H9 (cell line): ENCODE results near the gene ELF5. TPM values are rescaled to one million over a fixed set of nuclear protein-coding genes. Genes with fewer than 3 reads are reported as not detected.

Experiments
- DNase-seq: peaks from one replicate; pipeline ENCODE4 v3.0.0-alpha.2; 2017
- H2AFZ ChIP-seq: one replicate; pipeline ENCODE4 v1.6.1; 2013; ENCODE audit warnings: mild to moderate bottlenecking, low read length, control low read depth, moderate library complexity
- H2AK5ac ChIP-seq: 2 replicates; pipeline ENCODE4 v1.6.1; 2013; ENCODE audit warnings: low read length, control low read depth, mixed read lengths; ENCODE audit not compliant: insufficient read length
- H2BK120ac ChIP-seq: one replicate; pipeline ENCODE4 v1.6.1; 2013; ENCODE audit warnings: low read depth, mild to moderate bottlenecking, low read length, control low read depth, inconsistent platforms; ENCODE audit not compliant: poor library complexity, severe bottlenecking
- H2BK12ac ChIP-seq: 2 replicates; pipeline ENCODE4 v1.6.1; 2013; ENCODE audit warnings: low read length, control low read depth, mixed read lengths, low read depth; ENCODE audit not compliant: insufficient read length
- H2BK15ac ChIP-seq: 2 replicates; pipeline ENCODE4 v1.6.1; 2013; ENCODE audit warnings: low read depth, low read length, control low read depth
- H2BK20ac ChIP-seq: one replicate; pipeline ENCODE4 v1.6.1; 2013; ENCODE audit warnings: low read depth, mild to moderate bottlenecking, low read length, control low read depth, inconsistent platforms; ENCODE audit not compliant: poor library complexity, severe bottlenecking
- H2BK5ac ChIP-seq: 2 replicates; pipeline ENCODE4 v1.6.1; 2013; ENCODE audit warnings: low read length, control low read depth, mixed read lengths; ENCODE audit not compliant: insufficient read length
- H3K14ac ChIP-seq: 2 replicates; pipeline ENCODE4 v1.6.1; 2013; ENCODE audit warnings: low read length, control low read depth; ENCODE audit not compliant: insufficient read depth
- H3K18ac ChIP-seq: 2 replicates; pipeline ENCODE4 v1.6.1; 2013; ENCODE audit warnings: low read depth, mild to moderate bottlenecking, mixed read lengths, low read length, control low read depth; ENCODE audit not compliant: insufficient read length
- H3K23ac ChIP-seq: 2 replicates; pipeline ENCODE4 v1.6.1; 2013; ENCODE audit warnings: low read length, control low read depth, mixed read lengths, low read depth; ENCODE audit not compliant: insufficient read length
- H3K23me2 ChIP-seq: 2 replicates; pipeline ENCODE4 v1.6.1; 2013; ENCODE audit warnings: low read depth, mild to moderate bottlenecking, mixed read lengths, low read length, control low read depth; ENCODE audit not compliant: insufficient read length, poor library complexity, severe bottlenecking
- H3K27ac ChIP-seq: 2 replicates; pipeline ENCODE4 v1.5.1; 2013; ENCODE audit warnings: low read length, control low read depth, mixed read lengths, low read depth; ENCODE audit not compliant: insufficient read length
- H3K27me3 ChIP-seq: 2 replicates; pipeline ENCODE4 v1.6.1; 2013; ENCODE audit warnings: low read length, control low read depth, inconsistent platforms; ENCODE audit not compliant: insufficient read depth
- H3K4ac ChIP-seq: 2 replicates; pipeline ENCODE4 v1.6.1; 2013; ENCODE audit warnings: low read depth, mild to moderate bottlenecking, control low read depth, inconsistent platforms, low read length, moderate library complexity
- H3K4me1 ChIP-seq: 2 replicates; pipeline ENCODE4 v1.6.1; 2013; ENCODE audit warnings: low read length, control low read depth, inconsistent platforms; ENCODE audit not compliant: insufficient read depth
- H3K4me2 ChIP-seq: 2 replicates; pipeline ENCODE4 v1.6.1; 2013; ENCODE audit warnings: low read length, control low read depth, mixed read lengths; ENCODE audit not compliant: insufficient read length, insufficient read depth
- H3K56ac ChIP-seq: 2 replicates; pipeline ENCODE4 v1.6.1; 2013; ENCODE audit warnings: low read depth, mild to moderate bottlenecking, mixed read lengths, low read length, control low read depth; ENCODE audit not compliant: insufficient read length
- H3K79me1 ChIP-seq: 2 replicates; pipeline ENCODE4 v1.6.1; 2013; ENCODE audit warnings: low read depth, mild to moderate bottlenecking, moderate library complexity, low read length, control low read depth, inconsistent platforms; ENCODE audit not compliant: insufficient read depth, poor library complexity, severe bottlenecking
- H3K79me2 ChIP-seq: 2 replicates; pipeline ENCODE4 v1.6.1; 2013; ENCODE audit warnings: low read length, control low read depth, inconsistent platforms; ENCODE audit not compliant: insufficient read depth
- H3K9ac ChIP-seq: 2 replicates; pipeline ENCODE4 v1.6.1; 2013; ENCODE audit warnings: low read length, control low read depth, mixed read lengths; ENCODE audit not compliant: insufficient read length; ENCODE audit errors: extremely low read depth
- H3K9me3 ChIP-seq: one replicate; pipeline ENCODE4 v1.6.1; 2013; ENCODE audit warnings: low read depth, low read length, inconsistent platforms; ENCODE audit not compliant: control insufficient read depth
- H3T11ph ChIP-seq: one replicate; pipeline ENCODE4 v1.6.1; 2013; ENCODE audit warnings: mild to moderate bottlenecking, low read length, control low read depth, inconsistent platforms
- H4K20me1 ChIP-seq: one replicate; pipeline ENCODE4 v1.6.1; 2013; ENCODE audit not compliant: control insufficient read depth, insufficient read length, insufficient read depth
- H4K5ac ChIP-seq: 2 replicates; pipeline ENCODE4 v1.6.1; 2013; ENCODE audit warnings: low read depth, mild to moderate bottlenecking, mixed read lengths, low read length, control low read depth; ENCODE audit not compliant: insufficient read length
- H4K8ac ChIP-seq: replicated peaks from 2 replicates; pipeline ENCODE4 v1.6.1; 2013; ENCODE audit warnings: low read length, control low read depth, mixed read lengths, low read depth; ENCODE audit not compliant: insufficient read length
- H4K91ac ChIP-seq: 2 replicates; pipeline ENCODE4 v1.6.1; 2013; ENCODE audit warnings: low read depth, mild to moderate bottlenecking, moderate library complexity, mixed read lengths, low read length, control low read depth; ENCODE audit not compliant: insufficient read length
- H3K27ac Mint-ChIP-seq, 3 experiments: 2 replicates in 2 of 3; 3 replicates in 1 of 3; pipeline ENCODE4 v1.8.0; 2020 to 2021; ENCODE audit warnings: mixed read lengths in 3 of 3, mild to moderate bottlenecking in 1 of 3, moderate library complexity in 1 of 3
- H3K27me3 Mint-ChIP-seq: 2 replicates; pipeline ENCODE4 v1.8.0; 2021; ENCODE audit warnings: low read depth, mild to moderate bottlenecking, moderate library complexity, mixed read lengths
- H3K36me3 Mint-ChIP-seq, 3 experiments: 2 replicates in 2 of 3; 3 replicates in 1 of 3; pipeline ENCODE4 v1.8.0; 2020 to 2021; ENCODE audit warnings: low read depth in 3 of 3, mixed read lengths in 3 of 3; ENCODE audit not compliant: insufficient read depth in 1 of 3
- H3K4me1 Mint-ChIP-seq, 2 experiments: 2 replicates each; pipeline ENCODE4 v1.8.0; 2020; ENCODE audit warnings: mixed read lengths in 2 of 2
- H3K4me3 Mint-ChIP-seq, 2 experiments: 2 replicates in 1 of 2; 3 replicates in 1 of 2; pipeline ENCODE4 v1.8.0; 2020 to 2021; ENCODE audit warnings: mild to moderate bottlenecking in 2 of 2, mixed read lengths in 2 of 2, moderate library complexity in 1 of 2
- H3K9me3 Mint-ChIP-seq, 2 experiments: 2 replicates in 1 of 2; 3 replicates in 1 of 2; pipeline ENCODE4 v1.8.0; 2020; ENCODE audit warnings: mild to moderate bottlenecking in 2 of 2, mixed read lengths in 2 of 2, moderate library complexity in 1 of 2
- total RNA-seq: library from RNA; stranded (reverse); gene quantifications from 2 replicates; pipeline ENCODE4 v1.2.1, GENCODE V29; 2021
- TF ChIP-seq, protein P1 (sequence below): fragments of 200-600 bp; sonication (generic); conservative IDR thresholded peaks from 3 replicates; pipeline ENCODE4 v1.8.0; 2021; ENCODE audit warnings: antibody characterized with exemption, mild to moderate bottlenecking

Gene ELF5
- total RNA-seq, 1 experiment from 2014 or later = not detected

DNA sequence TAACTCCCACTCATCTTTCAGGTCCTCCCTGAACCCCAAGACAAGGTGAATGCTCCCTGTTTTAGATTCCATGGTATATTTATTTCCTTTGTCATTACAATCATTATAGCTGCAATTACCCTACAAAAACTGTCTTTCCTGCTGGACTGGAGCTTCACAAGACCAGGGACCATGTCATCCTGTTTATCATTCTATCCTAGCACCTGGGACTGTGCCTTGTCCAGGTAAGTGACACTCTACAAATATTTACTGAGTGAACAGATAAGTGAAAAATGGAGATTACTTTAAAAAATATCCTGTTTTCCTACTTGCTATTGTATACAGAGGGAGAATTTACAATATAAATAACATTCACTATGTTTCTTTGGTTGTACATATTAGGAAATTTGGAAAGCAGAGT is 22.5 kb upstream of the ELF5 start:
- H3K9me3 Mint-ChIP-seq = peaks cover 0 to 2% of the 10 kb centered on the region in 2 experiments; a peak in 3 of 5 replicates
- no peaks in the 10 kb centered on the region for H3K4me1 ChIP-seq
- no peak overlapping the region for H2BK15ac ChIP-seq
- H2BK120ac ChIP-seq = no peak overlapping the region
- H3K56ac ChIP-seq = no peak overlapping the region
- H3K79me2 ChIP-seq = no peaks in the 10 kb centered on the region
- H3K18ac ChIP-seq = no peak overlapping the region
- H4K91ac ChIP-seq = no peak overlapping the region
- H4K5ac ChIP-seq = no peak overlapping the region
- H3K4ac ChIP-seq = no peak overlapping the region
- H3K9me3 ChIP-seq = no peaks in the 10 kb centered on the region
- H3K27me3 ChIP-seq = no peaks in the 10 kb centered on the region
- H2BK20ac ChIP-seq = no peak overlapping the region
- no peak overlapping the region for H3K27ac ChIP-seq
- peaks cover 0 to 2% (median 0%) of the 10 kb centered on the region in 3 experiments; a peak in 2 of 7 replicates for H3K36me3 Mint-ChIP-seq
- H3K9ac ChIP-seq = no peak overlapping the region
- TF ChIP-seq, protein P1, sequence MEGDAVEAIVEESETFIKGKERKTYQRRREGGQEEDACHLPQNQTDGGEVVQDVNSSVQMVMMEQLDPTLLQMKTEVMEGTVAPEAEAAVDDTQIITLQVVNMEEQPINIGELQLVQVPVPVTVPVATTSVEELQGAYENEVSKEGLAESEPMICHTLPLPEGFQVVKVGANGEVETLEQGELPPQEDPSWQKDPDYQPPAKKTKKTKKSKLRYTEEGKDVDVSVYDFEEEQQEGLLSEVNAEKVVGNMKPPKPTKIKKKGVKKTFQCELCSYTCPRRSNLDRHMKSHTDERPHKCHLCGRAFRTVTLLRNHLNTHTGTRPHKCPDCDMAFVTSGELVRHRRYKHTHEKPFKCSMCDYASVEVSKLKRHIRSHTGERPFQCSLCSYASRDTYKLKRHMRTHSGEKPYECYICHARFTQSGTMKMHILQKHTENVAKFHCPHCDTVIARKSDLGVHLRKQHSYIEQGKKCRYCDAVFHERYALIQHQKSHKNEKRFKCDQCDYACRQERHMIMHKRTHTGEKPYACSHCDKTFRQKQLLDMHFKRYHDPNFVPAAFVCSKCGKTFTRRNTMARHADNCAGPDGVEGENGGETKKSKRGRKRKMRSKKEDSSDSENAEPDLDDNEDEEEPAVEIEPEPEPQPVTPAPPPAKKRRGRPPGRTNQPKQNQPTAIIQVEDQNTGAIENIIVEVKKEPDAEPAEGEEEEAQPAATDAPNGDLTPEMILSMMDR = no peak
- no peak overlapping the region for H3T11ph ChIP-seq
- H2BK5ac ChIP-seq = no peak overlapping the region
- no peak overlapping the region for H3K27ac Mint-ChIP-seq
- peaks cover 7% of the 10 kb centered on the region for H3K27me3 Mint-ChIP-seq
- H3K4me1 Mint-ChIP-seq = no peaks in the 10 kb centered on the region; a peak in 1 of 4 replicates
- H2BK12ac ChIP-seq = no peak overlapping the region
- no peaks in the 10 kb centered on the region for H4K20me1 ChIP-seq
- H4K8ac ChIP-seq = no peak overlapping the region
- no peaks in the 10 kb centered on the region for H3K79me1 ChIP-seq
- H3K4me2 ChIP-seq = no peak overlapping the region
- no peak overlapping the region for H2AK5ac ChIP-seq
- no peak overlapping the region for H3K4me3 Mint-ChIP-seq
- H3K14ac ChIP-seq = no peak overlapping the region
- H3K23me2 ChIP-seq = no peaks in the 10 kb centered on the region
- DNase-seq = no peak
- H3K23ac ChIP-seq = no peak overlapping the region
- no peak overlapping the region for H2AFZ ChIP-seq
